Activated CD8-positive, alpha-beta memory T cell treated with anti-CD3 and anti-CD28 coated beads, Interleukin-2, amount 50 U/mL, for 1 hour (primary cell): ENCODE results near the gene ACKR3.

Experiments
- DNase-seq: peaks from one replicate; pipeline ENCODE4 v3.0.0-alpha.2; 2020; ENCODE audit errors: extremely low read depth

The ACKR3 gene

DNA sequence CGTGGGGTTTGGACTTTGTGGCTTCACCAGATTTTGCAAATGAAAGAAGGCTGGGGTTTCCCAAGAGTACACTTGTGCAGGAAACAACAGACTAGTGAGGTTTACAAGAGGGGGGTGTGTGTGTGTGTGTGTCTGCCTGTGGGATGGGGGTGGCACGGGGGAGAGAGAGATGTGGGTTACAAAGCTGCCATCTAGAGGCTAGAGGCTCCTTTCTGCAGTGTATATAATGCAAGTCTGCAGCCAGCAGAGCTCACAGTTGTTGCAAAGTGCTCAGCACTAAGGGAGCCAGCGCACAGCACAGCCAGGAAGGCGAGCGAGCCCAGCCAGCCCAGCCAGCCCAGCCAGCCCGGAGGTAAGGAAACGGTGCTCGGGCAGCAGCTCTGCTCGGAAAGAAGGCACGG is at the start of gene ACKR3:
Gene ACKR3 (plus strand): TSS at position 253 of the 401 bp plus-strand sequence. CDS start 10,641 bp downstream, outside the sequence.
- DNase-seq, result peak; percentile 60

DNA sequence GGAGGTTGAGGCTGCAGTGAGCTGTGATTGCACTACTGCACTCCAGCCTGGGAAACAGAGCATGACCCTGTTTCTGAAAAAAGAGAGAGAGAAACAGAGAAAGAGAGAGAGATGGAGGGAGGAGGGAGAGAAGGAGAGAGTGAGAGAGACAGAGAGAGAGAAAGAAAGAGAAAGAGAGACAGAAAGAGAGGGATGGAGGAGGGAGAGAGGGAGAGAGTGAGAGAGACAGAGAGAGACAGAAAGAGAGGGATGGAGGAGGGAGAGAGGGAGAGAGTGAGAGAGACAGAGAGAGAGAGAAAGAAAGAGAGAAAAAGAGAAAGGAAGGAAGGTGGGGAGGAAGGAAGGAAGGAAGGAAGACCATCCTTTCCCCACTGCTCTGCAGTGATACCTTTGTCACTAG is 48.1 kb upstream of the ACKR3 start:
- DNase-seq, result no peak

DNA sequence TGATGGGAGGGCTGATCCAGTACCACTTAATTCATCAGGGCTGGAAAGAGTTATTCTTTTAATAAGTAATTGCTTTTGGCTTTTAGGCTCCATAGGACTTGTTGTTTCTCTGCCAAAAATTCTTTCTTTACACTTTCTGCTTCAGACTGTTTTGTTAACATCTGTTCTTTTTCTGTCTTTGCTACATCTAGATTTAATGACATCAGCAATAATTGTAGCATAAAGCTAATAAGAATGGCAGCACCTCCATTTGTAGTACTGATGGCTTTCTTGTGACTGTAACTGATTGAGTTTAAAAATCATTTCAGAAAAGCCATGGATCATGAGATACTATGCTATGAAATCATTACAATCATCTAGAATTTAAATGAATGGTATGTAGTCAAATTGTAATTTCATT is 46.4 kb upstream of the ACKR3 start:
- DNase-seq, result no peak

DNA sequence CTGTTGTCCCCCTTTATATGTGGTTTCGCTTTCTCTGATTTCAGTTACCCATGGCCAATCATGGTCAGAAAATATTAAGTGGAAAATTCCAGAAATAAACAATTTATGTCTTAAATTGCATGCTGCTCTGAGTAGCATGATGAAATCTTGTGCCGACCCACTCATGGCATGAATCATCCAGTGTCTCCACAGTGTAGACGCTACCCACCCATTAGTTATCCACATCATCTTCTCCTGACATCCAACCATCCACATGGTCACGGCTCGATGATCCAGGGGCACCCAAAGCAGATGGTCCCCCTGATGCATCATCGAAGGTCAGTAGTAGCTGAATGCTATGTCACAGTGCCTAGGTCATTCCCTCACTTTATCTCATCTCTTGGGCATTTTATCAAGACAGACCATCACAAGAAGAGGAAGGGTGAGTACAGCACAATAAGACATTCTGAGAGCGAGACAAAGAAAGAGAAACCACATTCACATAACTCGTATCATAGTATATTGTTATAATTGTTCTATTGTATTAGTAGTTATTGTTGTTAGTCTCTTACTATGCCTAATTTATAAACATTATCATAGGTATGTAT is 44.1 kb upstream of the ACKR3 start:
- no peak for DNase-seq

DNA sequence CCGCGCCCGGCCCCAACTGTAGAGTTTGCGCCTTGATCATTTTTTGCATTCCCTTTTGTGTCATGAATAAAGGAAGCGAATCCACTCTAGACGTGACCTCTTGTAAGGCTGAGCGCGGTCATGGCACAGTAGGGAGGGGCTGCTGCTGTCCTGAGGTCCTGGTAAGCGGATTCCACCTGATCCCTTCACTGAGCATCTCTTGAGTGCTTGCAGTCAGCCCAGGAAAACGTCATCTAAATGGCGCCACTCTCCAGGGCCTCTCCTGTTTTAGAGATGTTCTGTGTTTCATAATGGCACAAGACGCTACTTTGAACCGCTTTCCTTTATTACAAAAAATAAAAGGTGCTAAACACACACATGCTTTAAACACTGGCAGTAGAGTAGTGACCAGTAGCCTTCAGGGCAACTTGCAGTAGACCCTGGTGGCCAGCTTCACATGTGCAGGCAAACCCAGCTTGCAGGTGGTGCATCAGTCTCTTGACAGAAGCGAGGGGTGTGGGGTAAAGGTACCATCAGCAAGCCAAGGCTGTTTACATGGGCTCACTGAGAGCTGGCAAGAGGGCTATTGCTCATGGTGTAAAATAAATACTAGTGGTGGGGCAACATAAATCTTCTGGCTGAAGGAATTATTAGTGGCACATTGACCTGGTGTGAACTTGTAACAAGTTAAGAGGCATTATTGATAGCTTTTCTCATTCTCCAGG is 43.0 kb upstream of the ACKR3 start:
- DNase-seq, result no peak

DNA sequence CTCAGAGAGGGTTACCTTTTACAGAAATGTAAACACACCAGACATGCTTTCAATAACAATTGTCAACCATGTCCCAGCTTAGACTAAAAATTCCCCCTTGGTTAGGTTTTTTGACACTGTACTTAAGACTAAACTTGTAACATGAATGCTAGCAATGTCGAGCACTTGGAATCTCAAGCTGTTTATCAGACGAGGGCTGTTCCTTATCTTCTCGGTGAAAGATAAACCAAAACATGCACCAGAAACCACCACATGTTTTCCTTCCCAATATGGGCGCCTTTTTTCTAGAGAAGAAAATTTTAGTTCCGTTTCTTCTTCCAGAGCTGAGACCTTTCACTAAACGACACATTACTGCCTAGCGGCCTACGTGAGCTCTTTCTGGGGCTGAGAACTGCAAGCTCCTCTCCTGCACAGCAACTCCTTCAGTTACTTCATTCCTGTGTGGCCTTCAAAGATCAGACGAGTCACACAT is 42.4 kb upstream of the ACKR3 start:
- no peak for DNase-seq

DNA sequence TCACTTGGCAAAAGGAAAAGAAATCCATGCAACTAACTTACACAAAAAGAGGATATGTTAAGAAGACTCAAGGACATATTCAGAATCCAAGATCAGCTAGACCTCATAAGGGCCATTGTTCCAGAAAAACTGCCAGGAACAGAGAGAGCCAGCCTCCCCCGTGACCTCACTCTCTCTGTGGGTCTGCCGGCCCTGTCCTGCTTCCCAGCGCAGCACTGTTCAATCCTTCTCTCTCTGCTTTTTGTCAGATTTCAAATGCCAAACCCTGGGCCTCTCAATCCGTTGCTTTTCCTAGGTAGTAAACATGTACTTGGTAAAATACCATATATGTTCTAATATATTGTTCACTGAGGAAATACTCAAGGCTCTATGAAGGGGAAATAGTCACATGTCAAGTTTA is 40.0 kb upstream of the ACKR3 start:
- DNase-seq, result no peak

DNA sequence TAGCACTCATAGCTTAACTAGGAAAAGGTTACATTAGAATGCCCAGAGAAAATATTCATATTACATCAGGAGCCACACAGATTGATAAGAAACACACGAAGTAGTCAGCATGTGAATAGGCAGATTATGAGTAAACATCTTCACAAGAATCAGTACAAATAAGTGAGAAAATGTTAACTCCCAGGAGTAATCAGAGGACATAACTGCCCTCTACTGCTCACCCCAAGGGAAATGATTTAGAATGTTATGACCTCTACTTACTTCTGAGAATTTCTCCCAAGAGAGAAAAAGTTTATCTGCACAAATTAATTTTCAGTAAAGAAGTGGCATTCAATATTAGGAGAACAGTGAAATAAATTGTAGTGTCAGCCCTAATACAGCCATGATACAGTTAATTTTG is 39.1 kb upstream of the ACKR3 start:
- no peak for DNase-seq

DNA sequence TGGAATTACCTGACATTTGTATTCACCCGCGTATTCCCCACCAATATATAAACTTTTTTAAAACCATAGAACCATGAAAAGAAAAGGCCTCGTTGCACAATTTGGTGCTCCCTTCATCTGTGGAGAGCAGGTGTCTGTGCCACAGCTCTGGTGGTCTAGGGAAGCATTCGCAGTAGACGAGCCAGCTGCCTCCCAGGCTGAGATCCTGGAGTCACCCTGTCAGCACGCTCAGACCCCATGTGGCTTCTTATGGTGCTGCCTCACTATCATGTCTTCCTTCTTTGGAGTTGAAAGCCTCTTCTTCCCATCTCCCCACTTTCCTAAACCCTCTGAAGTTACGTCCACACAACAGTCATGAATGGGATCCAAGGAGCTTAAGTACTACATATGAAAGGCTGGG is 38.4 kb upstream of the ACKR3 start:
- no peak for DNase-seq

DNA sequence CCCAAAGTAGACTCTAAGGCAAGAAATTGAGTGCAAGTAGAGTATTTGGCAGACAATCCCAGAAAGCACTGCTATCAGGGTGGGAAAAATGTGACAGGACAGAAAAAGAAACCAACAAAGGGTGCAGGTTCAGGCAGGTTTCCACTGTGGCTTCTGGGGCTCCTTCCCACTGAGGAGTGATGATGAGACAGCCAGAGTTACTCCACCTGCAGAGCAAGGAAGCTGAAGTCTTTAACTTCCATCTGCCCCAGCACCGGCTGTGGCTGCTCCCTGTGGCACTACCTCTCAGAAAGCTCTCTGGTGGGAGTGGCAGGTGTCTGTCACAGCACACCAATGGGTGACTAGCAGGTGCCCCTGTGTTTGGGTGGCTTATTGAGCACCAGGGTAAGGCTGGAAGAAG is 37.6 kb upstream of the ACKR3 start:
- DNase-seq, result no peak

DNA sequence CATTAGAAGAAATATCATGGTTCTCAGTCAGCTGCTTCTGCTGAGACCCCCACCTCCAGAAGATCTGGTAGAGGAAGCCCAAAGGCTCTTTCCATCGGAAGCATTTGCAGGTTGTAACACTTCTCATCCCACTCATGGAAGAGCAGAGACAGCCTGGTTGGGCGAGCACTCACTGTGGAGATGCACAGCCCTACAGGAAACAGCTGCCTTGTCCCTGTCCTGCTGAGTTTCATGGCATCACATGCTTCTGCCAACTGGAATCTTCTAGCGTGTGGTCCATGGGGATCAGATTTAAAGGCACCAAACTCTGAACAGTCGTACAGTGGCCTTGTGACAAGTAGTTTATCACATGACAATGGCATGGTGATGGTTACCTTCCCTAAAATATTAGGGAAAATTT is 36.3 kb upstream of the ACKR3 start:
- no peak for DNase-seq

DNA sequence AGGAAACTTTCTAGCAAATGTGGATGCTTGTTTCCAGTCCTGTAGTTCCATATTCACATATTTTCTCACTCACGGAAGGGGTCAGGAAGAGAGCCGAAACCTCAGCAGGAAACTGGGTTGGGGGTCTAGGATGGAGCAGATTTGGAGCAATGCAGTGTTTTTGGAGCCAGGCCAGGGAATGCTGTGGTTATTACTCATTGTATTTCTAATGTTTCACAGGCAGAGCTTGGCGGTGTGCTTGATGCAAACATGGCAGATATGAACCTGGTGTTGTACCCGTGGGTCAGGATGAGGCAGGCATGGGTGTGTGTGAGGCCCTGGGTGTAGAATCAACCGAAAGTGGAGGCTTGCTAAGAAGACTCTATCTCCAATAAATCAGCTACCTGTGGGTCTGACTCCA is 34.6 kb upstream of the ACKR3 start:
- DNase-seq, result no peak

DNA sequence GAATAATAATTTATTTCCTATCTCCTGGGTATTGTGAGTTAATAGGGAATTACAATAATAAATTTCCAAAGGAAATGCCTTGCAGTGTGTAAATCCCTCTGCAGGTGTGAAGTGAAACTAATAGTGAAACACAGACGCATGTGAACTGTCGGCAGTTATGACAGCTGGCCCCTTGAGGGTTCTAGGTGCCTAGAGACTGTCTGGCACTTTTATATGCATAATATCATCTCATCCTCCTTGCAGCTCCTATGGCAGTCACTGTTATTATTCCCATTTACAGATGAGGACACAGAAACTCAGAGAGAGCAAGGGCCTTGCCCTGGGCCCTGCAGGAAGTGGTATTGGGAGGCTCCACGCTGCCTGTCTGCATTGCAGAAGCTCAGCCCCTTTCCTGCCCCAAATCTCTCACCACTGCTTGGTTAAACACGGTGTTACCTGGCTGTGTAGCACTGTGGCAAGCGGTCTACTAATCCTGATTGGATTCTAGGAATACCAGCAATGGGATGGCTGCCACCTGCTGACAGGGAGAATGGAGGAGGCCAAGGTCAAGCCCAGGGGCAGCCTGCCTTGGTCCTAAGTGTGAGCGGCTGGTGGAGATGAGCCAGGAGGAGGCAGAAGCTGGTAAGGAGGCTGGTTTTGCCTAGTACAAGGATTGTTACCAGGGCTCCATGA is 32.8 kb upstream of the ACKR3 start:
- DNase-seq, result no peak

DNA sequence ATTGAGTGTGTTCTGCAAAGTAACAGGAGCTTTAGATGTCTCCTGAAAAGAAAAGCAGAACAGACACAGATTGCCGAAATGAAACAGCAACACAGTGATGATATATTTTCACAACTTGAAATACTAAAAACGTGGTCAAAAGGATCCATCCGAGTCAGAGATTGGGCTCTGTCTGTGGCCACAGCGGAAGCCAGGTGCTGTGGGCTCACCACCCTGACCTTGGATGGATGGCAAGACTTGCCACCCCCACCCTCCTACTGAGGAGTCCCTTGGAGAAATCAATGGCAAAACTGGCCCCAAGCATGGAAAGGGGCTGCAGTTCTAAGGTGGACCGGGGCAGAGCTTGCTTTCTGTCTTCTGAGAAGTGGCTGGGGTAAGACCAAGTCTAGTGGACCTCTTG is 31.4 kb upstream of the ACKR3 start:
- DNase-seq, result no peak

DNA sequence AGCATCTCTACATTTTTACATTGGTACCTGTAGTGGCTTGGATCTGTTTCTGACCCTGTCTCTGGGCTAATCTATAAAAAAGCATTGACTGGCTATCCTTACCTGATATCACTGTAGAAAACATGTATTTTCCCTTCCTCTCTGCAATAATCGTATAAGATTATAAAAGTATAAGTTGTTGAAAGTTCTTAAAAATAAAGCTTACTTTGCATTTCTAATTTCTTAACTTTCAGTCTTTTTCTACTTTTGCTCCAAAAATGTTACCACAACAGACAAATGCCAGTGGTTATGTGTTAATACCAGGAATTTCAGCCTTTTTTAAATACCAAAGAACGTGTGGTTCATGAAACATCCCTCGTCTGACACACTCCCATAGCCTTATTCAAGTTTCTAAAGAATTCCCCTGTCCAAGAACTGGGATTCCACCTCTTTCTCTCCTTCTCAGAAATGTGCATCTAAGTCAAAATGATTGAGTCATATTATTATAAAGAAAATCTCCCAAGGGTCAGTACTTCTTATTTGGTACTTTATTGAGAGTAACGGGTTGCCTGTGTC is 28.5 kb upstream of the ACKR3 start:
- no peak for DNase-seq

DNA sequence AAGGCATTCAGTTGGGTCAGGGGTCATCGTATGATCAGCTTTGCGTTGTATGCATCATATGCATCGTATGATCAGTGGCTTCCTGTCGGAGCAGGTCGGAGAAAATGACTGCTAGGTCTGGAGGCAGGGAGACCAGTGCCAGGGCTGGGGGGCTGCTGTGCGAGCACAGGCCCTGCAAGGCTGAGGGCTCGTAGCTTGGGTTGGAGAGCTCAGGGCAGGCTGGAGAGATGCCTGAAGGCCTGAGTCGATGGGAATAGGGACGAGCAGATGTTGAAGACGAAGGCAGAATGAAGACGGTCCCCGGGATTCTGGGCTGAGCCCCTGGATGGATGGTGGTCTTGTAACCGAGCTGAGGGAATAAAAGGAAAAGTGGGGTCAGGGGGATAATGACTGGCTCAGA is 25.3 kb upstream of the ACKR3 start:
- no peak for DNase-seq

DNA sequence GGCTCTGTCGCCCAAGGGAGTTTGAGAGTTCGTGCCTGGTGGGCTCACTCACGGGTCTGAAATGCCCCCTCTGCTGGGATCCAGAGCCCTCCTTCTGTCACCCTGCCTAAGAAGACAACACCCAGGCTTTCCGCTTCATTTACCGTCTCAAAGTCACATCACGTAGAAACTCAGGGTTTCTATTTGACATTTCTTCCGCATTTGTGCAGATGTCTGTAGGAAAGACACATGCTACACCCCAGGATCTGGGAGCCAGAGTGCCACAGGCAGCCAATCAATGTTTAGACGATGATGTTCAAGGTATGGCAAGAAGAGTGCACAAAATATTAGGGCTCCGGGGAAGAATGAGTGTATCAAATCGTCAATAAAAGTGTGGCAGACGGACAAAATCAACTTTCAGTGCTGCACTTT is 24.4 kb upstream of the ACKR3 start:
- DNase-seq, result no peak

DNA sequence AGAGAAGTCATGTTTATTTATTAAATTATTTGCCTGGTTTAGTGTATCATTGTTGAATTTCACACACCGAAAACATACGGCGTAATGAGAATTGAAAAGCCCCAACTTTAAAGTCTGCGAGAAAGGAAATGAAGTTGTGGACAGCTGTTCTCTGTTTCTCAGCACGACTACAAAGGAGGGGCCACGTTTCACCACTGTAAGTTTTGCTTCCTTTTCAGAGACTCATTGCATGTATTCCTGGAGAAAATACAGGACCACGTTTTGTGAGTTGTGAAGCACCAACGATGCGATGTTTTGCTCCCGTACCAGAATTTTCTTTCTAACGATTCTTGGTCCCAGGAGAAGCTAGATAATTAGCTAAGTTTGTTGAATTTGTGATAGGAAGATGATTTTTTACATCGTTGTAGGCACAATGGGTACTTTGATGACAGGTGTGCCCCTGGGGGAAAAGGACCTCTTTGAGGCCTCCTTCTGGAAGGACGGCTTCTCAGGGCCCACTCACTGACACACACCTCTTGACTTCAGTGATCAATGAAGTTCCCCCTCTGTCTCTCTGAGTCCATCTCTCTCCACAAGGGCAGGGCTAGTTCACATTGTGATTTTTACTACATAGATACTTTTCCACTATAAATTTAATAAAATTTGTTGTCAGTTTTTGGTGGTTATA is 23.7 kb upstream of the ACKR3 start:
- no peak for DNase-seq

DNA sequence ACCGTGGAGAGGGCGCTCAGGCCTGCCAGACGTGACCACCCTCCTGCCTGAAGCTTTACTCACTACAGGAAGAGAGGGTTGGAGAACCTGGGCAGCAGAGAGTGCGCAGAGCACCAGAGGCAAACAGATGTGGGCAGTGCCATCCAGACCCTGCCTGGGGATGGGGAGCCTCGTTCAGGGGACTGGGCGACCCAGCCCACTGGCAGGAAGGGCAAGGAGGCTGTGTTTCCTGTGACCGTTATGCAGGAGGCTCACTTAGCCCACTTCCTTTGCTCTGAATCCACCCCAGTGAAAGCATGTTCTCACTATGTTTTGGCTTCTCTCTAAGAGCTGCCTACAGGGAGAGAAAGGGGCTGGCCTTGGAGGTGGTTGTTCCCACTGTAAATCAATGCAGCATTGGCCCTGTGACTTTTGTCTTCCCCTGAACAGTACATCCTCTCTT is 23.0 kb upstream of the ACKR3 start:
- no peak for DNase-seq

DNA sequence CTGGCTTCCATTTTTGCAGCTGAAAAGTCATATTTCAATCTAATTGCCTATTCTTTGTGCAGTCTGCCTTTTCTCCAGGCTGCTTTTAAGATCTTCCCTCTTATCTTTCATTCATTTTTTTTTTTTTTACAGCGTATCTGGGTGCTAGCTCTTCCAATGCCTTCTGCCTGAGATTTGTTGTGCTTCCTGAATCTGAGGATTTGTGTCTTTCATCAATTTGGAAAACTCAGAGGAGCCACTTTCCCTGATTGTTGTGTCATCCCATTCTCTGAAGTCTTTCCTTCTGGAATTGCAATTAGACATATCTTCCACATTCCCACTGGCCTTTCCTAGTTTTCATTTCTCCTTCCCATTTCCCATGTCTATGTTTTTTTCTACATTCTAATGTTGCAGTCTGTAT is 21.9 kb upstream of the ACKR3 start:
- no peak for DNase-seq

DNA sequence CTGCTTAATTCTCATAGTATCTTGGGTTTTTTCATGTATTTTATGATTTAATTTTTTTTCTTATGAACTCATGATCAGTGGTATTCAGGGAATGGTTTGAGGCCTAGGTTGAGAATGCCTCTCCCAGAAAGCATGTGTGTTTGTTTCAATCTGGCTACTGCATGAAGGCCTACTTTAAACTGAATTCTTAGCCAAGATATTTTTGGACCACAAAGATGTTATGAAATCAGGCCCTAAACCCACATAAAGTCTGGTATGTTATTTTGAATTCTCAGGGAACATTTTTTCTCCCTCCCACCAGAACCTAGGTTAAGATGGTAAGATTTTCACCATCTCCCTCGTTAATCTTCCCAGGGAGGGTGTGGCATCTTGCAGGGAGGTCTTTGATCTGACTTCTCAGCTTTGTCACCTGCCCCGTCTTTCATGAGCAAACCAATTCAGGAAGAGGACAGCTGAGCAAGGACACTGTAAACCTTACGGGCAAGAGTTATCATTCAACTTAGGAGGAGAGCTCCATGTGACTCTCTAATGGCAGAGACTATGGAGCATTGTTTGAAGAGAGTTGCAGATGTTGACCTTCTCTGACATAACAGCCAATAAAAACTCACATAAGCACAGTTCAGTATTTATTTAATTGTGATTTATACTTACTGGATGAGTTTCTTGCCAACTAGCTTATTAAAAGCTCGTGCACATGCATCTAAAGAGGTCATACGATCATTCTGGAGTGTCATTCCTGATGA is 21.3 kb upstream of the ACKR3 start:
- DNase-seq, result no peak

DNA sequence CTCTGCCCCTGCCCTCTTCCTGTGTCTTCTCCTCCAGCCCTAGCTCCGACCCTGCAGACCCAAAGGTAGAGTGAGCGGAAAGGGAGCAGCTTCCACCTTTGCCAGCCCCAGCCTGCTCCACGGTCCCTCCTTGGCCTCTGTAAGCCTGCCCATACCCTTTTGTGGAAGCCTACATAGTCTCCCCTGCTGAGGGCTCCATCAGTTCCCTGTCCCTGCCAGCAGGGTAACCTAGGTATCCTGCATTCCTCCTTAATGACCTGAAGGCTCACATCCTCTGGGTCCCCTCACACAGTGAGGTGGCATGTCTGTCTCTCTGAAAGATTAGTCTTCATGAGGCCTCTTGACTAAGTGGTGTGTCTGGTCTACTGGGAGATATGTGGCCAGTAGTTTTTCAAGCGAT is 20.5 kb upstream of the ACKR3 start:
- no peak for DNase-seq
